Endometrial microvascular endothelial cells (primary cell): ENCODE results near the gene EPG5. TPM values are rescaled to one million over a fixed set of nuclear protein-coding genes. Genes with fewer than 3 reads are reported as not detected.

ENCODE experiments used
- total RNA-seq: library from RNA; depleted of rRNA; stranded (reverse); fragments of >200 nt; gene quantifications from one replicate; pipeline ENCODE4 v1.2.3, GENCODE V29; 2015; ENCODE audit errors: inconsistent ontology term

EPG5 gene
- total RNA-seq, 1 donor from 2014 or later: 21.0 TPM

Other genes starting within 250 kb of the EPG5 start
- gene SLC14A1, start 243.1 kb downstream of the EPG5 start, total RNA-seq: not detected
- 0.93 TPM for gene SIGLEC15, start 141.7 kb downstream of the EPG5 start, total RNA-seq
- gene PSTPIP2, start 104.9 kb upstream of the EPG5 start, total RNA-seq: 6.8 TPM
- gene ATP5F1A, start 131.0 kb upstream of the EPG5 start, total RNA-seq: 727 TPM
- 78.9 TPM for gene HAUS1, start 137.1 kb upstream of the EPG5 start, total RNA-seq